Psoas muscle (tissue), 8 donors: ENCODE measurements around the gene LAMA5. TPM values are rescaled to one million over a fixed set of nuclear protein-coding genes. Genes with fewer than 3 reads are reported as not detected.

Experiments used
- ATAC-seq, 4 donors: fragments of 200-7000 bp; cut with Tn5 transposase; one replicate each; pipeline ENCODE4 v1.9.1; 2020; ENCODE audit warnings: moderate library complexity in 3 of 4, mild to moderate bottlenecking in 2 of 4
- DNase-seq, 2 donors: peaks; one replicate each; pipeline ENCODE4 v3.0.0-alpha.2; 2020
- H3K27ac ChIP-seq: fragments of 200-600 bp; one replicate; pipeline ENCODE4 v1.8.0; 2022
- H3K27me3 ChIP-seq, 3 donors: fragments of 200-600 bp in 1 of 3; one replicate each; pipeline versions ENCODE4 v1.6.1 to v1.8.0; 2013 to 2022; ENCODE audit warnings: low read length in 2 of 3, mild to moderate bottlenecking in 2 of 3, moderate library complexity in 1 of 3; ENCODE audit not compliant: insufficient read depth in 3 of 3
- H3K36me3 ChIP-seq, 2 donors: fragments of 200-600 bp in 1 of 2; one replicate each; pipeline versions ENCODE4 v1.6.1 to v1.8.0; 2013 to 2022; ENCODE audit warnings: low read depth in 1 of 2, mild to moderate bottlenecking in 1 of 2, moderate library complexity in 1 of 2; ENCODE audit not compliant: insufficient read depth in 1 of 2
- H3K4me1 ChIP-seq: fragments of 200-600 bp; one replicate; pipeline ENCODE4 v1.8.0; 2022
- H3K4me3 ChIP-seq: fragments of 200-600 bp; one replicate; pipeline ENCODE4 v1.8.0; 2022; ENCODE audit warnings: mild to moderate bottlenecking
- H3K9me3 ChIP-seq: fragments of 200-600 bp; one replicate; pipeline ENCODE4 v1.8.0; 2022
- CTCF ChIP-seq: fragments of 200-600 bp; IDR thresholded peaks from one replicate; pipeline ENCODE4 v1.8.0; 2022; ENCODE audit warnings: antibody characterized with exemption
- WGBS, 3 donors: extraction: QIAGEN DNeasy Blood & Tissue Kit; methylation state at CpG; one replicate each; pipeline versions ENCODE4 v1.1.6 to v1.1.7; 2013; 5-methylcytosine and 5-hydroxymethylcytosine counted together
- intact Hi-C, 2 donors: fragments of 100-400 bp; cut with DNase I; formaldehyde crosslinking; loops; one replicate each; pipeline versions ENCODE4 v1.11.0 to v1.14.2; 2022
- polyA plus RNA-seq, 3 donors: library from polyadenylated mRNA; stranded (reverse); fragments of 200-250 nt; gene quantifications; one replicate each; pipeline ENCODE4 v1.2.3, GENCODE V29; 2013
- total RNA-seq, 4 donors: library from RNA; stranded (reverse); fragmentation: NEBNext Ultra II Directional in 2 of 4; extraction: Animal tissue kit (Norgen Biotek cat#: 25700) in 2 of 4; gene quantifications; one replicate each; pipeline versions ENCODE4 v1.2.1 to v1.2.4, GENCODE V29; 2021 to 2023
- donor health status: healthy with polysubstance abuse.
- donor health status: DM: no; HTN: no; CAD: no; lungs with moderate emphysema.
- donor health status: Bipolar disorder and iron deficiency.
- donor health status: healthy.
- donor health status: DM: yes; HTN: yes; CAD: no.
- donor health status: DM: no; HTN: no; CAD: no.
- donor health status: DM: no; HTN: no; CAD: no.
- donor health status: DM: yes; HTN: yes; CAD: no.

Gene LAMA5
- total and polyA plus RNA-seq, 7 donors, result 14.4 to 74.6 (median 34.2) TPM

- peak overlapping the region; percentile 74 for H3K4me3 ChIP-seq
- H3K4me1 ChIP-seq, result peaks cover 26% of the 10 kb centered on the region
- DNase-seq (peak in 1 of 2 donors; percentile 64), ATAC-seq (no peak)
- no peaks in the 10 kb centered on the region for H3K36me3 ChIP-seq
- 0 to 1% (median 1%) methylated on average over 24 to 42 of the region's 42 CpGs for WGBS, 3 donors
- H3K27ac ChIP-seq, result peak overlapping the region; percentile 9
- no peaks in the 10 kb centered on the region for H3K27me3 ChIP-seq
- intact Hi-C loops, result loop anchor here in 1 of 2 donors (5.0 kb wide), 1 partner anchor 86 kb away; no protein-coding TSS in a partner anchor
- no peaks in the 10 kb centered on the region for H3K9me3 ChIP-seq
- TF ChIP-seq CTCF, result no peak
Observed at GRCh38 chr20:62406635-62407176, 39.6 kb upstream of the LAMA5 start.

- Histone ChIP-seq H3K4me3 (peak overlapping the region; percentile 74), H3K36me3 (no peaks in the 10 kb centered on the region), H3K4me1 (peaks cover 26% of the 10 kb centered on the region), H3K27ac (peak overlapping the region; percentile 9), H3K9me3 (no peaks in the 10 kb centered on the region), H3K27me3 (no peaks in the 10 kb centered on the region)
- TF ChIP-seq CTCF, result no peak
- DNase-seq (no peak), ATAC-seq (no peak)
- WGBS, 3 donors, result 63 to 64% (median 63%) methylated on average over 10 of the region's 10 CpGs
- intact Hi-C loops, result loop anchor here in 1 of 2 donors (5.0 kb wide), 1 partner anchor 86 kb away; no protein-coding TSS in a partner anchor
Observed at GRCh38 chr20:62405981-62406513, 38.9 kb upstream of the LAMA5 start.

GRCh38 chr20:62405108-62405980, 38.2 kb upstream of the LAMA5 start:
- Histone ChIP-seq H3K4me3 (peak overlapping the region; percentile 74), H3K4me1 (peaks cover 26% of the 10 kb centered on the region), H3K27ac (no peak overlapping the region), H3K9me3 (no peaks in the 10 kb centered on the region), H3K36me3 (no peaks in the 10 kb centered on the region), H3K27me3 (no peaks in the 10 kb centered on the region)
- DNase-seq (peak; percentile 59 to 78), ATAC-seq (peak; percentile 35 to 66 (median 49))
- intact Hi-C loops, result loop anchor here in 1 of 2 donors (5.0 kb wide), 1 partner anchor 87 kb away; no protein-coding TSS in a partner anchor
- WGBS, 3 donors, result 67 to 73% (median 68%) methylated on average over 23 of the region's 23 CpGs
- TF ChIP-seq CTCF, result peak; percentile 59

- TF ChIP-seq CTCF, result no peak
- Histone ChIP-seq H3K27ac (no peak overlapping the region), H3K9me3 (no peaks in the 10 kb centered on the region), H3K4me1 (peaks cover 20% of the 10 kb centered on the region), H3K27me3 (no peaks in the 10 kb centered on the region), H3K4me3 (no peak overlapping the region), H3K36me3 (no peaks in the 10 kb centered on the region)
- no peak for ATAC-seq
- DNase-seq, result no peak
- intact Hi-C loops, result loop anchor here in 1 of 2 donors (5.0 kb wide), 1 partner anchor 88 kb away; no protein-coding TSS in a partner anchor
- 95 to 97% (median 97%) methylated on average over 8 to 12 of the region's 12 CpGs for WGBS, 3 donors
Observed at GRCh38 chr20:62404761-62405107, 37.6 kb upstream of the LAMA5 start.
